GM12875 (cell line): ENCODE results near the gene FBXO27.

Experiments used
- H3K4me3 ChIP-seq: one replicate; pipeline ENCODE4 v1.5.1; 2011; ENCODE audit warnings: low read depth, low read length, control low read depth
- TF ChIP-seq, protein P1 (sequence below): IDR thresholded peaks from 2 replicates; pipeline ENCODE4 v1.5.1; 2011; ENCODE audit warnings: low read depth, mild to moderate bottlenecking, control low read depth, inconsistent platforms, low read length, moderate library complexity, borderline replicate concordance; ENCODE audit not compliant: insufficient read depth

Gene FBXO27

DNA sequence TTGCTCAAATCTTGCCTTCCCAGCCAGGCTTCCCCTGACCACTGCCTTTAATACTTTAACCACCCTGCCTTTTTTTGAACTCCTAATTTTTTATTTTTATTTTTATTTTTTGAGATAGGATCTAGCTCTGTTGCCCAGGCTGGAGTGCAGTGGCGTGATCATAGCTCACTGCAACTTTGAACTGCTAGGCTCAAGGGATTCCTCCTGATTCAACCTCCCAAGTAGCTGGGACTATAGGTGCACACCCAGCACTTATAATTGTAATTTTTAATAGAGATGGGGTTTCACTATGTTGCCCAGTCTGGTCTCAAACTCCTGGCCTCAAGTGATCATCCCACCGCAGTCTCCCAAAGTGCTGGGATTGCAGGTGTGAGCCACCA, 21.7 kb upstream of the FBXO27 start:
- TF ChIP-seq, protein P1, sequence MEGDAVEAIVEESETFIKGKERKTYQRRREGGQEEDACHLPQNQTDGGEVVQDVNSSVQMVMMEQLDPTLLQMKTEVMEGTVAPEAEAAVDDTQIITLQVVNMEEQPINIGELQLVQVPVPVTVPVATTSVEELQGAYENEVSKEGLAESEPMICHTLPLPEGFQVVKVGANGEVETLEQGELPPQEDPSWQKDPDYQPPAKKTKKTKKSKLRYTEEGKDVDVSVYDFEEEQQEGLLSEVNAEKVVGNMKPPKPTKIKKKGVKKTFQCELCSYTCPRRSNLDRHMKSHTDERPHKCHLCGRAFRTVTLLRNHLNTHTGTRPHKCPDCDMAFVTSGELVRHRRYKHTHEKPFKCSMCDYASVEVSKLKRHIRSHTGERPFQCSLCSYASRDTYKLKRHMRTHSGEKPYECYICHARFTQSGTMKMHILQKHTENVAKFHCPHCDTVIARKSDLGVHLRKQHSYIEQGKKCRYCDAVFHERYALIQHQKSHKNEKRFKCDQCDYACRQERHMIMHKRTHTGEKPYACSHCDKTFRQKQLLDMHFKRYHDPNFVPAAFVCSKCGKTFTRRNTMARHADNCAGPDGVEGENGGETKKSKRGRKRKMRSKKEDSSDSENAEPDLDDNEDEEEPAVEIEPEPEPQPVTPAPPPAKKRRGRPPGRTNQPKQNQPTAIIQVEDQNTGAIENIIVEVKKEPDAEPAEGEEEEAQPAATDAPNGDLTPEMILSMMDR: no peak
- no peak overlapping the region for H3K4me3 ChIP-seq

DNA sequence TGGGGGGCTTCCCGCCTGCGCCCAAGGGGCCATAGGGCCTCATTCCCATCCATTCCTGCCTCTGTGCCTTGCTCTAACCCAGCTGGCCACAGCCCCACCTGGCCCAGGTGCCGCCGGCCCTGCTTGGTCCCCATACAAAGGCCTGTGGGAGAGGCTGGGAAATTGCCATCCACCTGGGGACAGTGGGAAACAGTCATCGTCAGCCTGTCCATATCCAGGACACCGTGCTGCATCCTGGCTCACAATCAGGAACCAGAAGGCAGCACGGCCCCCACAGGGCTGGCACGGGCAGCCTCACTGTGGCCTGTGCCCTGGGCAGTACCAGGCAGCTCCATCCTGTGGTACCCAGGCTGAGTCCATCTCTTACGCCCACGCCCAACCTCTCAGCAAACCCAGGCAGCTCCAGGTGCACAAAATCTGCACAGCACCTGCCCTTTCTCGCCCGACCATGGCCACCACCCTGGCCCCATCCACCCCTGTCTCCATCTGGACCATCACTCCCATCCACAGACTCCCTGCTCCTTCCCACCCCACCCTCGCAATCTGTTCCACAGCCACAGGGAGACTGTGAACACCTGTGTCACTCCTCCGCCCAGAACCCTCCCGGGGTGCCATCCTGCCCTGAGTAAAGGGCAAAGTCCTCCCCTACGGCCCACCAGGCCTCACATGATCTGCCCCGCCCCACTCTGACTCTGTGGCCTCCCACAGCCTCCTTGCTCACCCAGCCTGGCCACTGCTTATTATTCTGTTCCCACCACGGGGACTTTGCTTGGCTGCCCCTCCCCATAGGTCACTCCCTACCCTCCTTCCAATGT, 21.1 kb upstream of the FBXO27 start:
- no peak overlapping the region for H3K4me3 ChIP-seq
- TF ChIP-seq, protein P1: no peak

DNA sequence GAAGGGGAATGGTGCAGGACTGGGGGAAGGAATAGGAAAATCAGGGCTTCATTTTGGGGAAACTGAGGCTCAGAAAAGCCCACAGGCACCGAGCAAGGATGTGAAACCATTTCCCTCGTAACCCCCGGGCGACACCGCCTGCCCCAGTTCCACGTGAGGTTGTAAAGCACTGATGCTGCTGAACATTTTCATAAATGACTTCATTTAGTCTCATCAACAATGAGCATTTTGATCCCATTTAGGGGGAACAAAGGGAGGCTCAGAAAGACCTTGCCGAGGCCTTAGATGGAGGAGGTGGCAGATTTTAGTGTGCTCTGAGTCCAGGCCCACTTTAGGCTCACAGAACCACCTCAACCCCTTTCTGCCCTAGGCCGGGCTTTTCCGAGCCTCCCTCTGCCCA, 20.5 kb upstream of the FBXO27 start:
- TF ChIP-seq, protein P1: no peak

DNA sequence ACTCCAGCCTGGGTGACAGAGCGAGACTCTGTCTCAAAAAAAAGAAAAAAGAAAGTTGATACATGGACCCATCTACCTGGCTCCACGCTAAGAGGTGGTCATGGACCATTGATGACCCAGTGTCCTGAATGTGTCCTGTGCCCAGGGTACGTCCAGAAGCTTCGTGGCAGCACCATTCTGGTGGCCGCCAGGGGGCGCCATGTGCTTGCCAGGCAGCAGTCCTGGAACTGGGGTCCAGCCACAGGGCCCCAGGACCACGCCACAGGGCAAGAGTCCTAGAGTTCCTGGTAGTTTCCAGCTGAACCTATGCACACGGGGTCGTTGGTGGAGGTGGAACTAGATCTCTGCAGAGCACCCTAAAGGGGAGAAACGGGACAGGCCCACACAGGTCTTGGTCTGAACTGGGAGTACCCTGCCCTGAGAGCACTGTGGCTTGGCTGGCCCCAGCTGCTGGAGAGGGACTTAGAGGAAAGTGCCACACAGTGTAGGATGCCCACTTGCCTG, 19.9 kb upstream of the FBXO27 start:
- TF ChIP-seq, protein P1: peak; percentile 87
- no peak overlapping the region for H3K4me3 ChIP-seq

More for the DNA sequence above, 20.5 kb upstream of the FBXO27 start:
- no peak overlapping the region for H3K4me3 ChIP-seq

DNA sequence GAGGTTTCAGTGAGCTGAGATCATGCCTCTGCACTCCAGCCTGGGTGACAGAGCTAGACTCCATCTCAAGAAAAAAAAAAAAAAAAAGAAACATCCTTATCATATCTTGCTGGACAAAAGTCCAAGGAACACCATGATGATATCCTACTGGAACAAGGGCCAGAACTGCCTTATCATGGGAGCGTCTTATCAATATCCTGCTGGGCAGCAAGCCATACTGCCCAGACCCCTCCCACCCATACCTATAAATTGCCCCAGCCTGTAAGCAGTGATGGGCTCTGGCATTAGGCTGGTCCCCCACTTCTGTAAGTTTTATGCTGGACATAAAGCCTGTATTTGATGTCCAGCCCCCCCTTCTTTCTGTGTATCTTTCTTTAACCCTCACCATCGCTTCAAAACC, 14.7 kb upstream of the FBXO27 start:
- TF ChIP-seq, protein P1: no peak

DNA sequence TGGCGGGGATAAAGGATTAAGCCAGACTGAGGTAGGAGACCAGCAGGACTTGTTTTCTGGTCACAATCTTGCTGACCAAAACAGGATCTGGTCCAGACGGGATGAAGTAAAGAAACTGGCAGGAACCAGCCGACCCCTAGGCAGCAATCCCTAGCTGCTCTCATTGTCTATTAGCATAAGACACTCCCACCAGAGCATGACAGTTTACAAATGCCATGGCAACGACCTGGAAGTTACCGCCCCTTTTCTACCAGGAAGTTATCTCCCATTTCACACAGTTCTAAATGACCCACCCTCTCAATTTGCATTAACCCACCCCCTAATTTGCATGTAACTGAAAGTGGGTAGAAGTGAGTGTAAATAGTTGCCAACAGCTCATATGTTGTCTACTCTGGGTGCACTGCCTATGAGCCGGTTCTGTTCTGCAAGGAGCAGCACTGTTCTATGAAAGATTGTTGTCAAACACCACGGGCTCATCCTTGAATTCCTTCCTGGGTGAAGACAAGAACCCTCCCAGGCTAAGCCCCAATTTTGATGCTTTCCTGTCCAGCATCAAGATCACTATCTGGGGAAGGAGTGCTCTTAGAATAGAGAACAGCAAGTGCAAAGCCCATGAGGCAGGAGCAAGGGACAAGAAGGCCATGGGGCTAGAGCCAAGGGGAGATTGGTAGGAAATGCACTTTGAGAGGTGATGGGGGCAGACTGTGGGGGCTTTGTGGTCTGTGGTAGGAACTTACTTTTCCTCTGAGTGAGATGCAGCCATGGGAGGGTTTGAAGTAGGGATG, 13.9 kb upstream of the FBXO27 start:
- no peak overlapping the region for H3K4me3 ChIP-seq
- TF ChIP-seq, protein P1: no peak

More for the DNA sequence above, 14.7 kb upstream of the FBXO27 start:
- H3K4me3 ChIP-seq: no peak overlapping the region
